Adrenal gland (tissue), 12 donors: Measurements from ENCODE around the gene ZCCHC8. TPM values are rescaled to one million over a fixed set of nuclear protein-coding genes. Genes with fewer than 3 reads are reported as not detected.
"Not testable (repeated sequence)": the region's sequence is repeated elsewhere in the genome, so short reads cannot be mapped to it uniquely, and the experiment has no call there.

Source experiments
- DNase-seq, 7 donors: peaks; one replicate each; pipeline ENCODE4 v3.0.0-alpha.2; 2019 to 2020
- H3K27ac ChIP-seq, 5 donors: fragments of 200-600 bp; sonication (generic) in 4 of 5; 1 replicate in 3 of 5; 2 replicates in 2 of 5; pipeline versions ENCODE4 v1.5.1 to v1.8.0; 2016 to 2020; ENCODE audit warnings: mild to moderate bottlenecking in 1 of 5
- H3K27me3 ChIP-seq: fragments of 200-600 bp; 2 replicates; pipeline ENCODE4 v1.8.0; 2021
- H3K36me3 ChIP-seq, 2 donors: fragments of 200-600 bp; replicated peaks in 1 of 2; 1 replicate in 1 of 2; 2 replicates in 1 of 2; pipeline versions ENCODE4 v1.5.1 to v1.8.0; 2018 to 2022
- H3K4me1 ChIP-seq, 2 donors: fragments of 200-600 bp; replicated peaks in 1 of 2; 1 replicate in 1 of 2; 2 replicates in 1 of 2; pipeline versions ENCODE4 v1.5.1 to v1.8.0; 2018 to 2021
- H3K4me3 ChIP-seq, 4 donors: fragments of 200-600 bp; sonication (generic) in 3 of 4; one replicate each; pipeline ENCODE4 v1.5.1; 2016 to 2018
- H3K9me3 ChIP-seq, 3 donors: fragments of 200-600 bp; sonication (generic) in 1 of 3; replicated peaks in 1 of 3; 1 replicate in 2 of 3; 2 replicates in 1 of 3; pipeline versions ENCODE4 v1.5.1 to v1.8.0; 2016 to 2021
- POLR2A ChIP-seq, 2 donors: fragments of 450-650 bp; IDR thresholded peaks; one replicate each; pipeline ENCODE4 v1.6.1; 2017; ENCODE audit warnings: antibody characterized with exemption in 2 of 2, mild to moderate bottlenecking in 2 of 2, moderate library complexity in 1 of 2
- WGBS, 4 donors: extraction: QIAGEN DNeasy Blood & Tissue Kit in 2 of 4; methylation state at CpG; one replicate each; pipeline versions ENCODE4 v1.1.5 to v1.1.7; 2013 to 2017; 5-methylcytosine and 5-hydroxymethylcytosine counted together
- intact Hi-C, 2 donors: fragments of 100-400 bp; cut with DNase I; formaldehyde crosslinking; loops; one replicate each; pipeline versions ENCODE4 v1.14.1 to v1.15.0; 2022 to 2023
- polyA plus RNA-seq, 3 donors: library from polyadenylated mRNA; stranded (reverse); fragments of 200-250 nt in 2 of 3; fragments of 350-450 nt in 1 of 3; fragmentation: Illumina TruSeq in 1 of 3; extraction: RNeasy Lipid Tissue Mini Kit (QIAGEN cat#74804) in 1 of 3; gene quantifications; one replicate each; pipeline ENCODE4 v1.2.3, GENCODE V29; 2013 to 2014
- total RNA-seq, 9 donors: library from RNA; depleted of rRNA in 4 of 9; stranded (reverse); fragments of >200 nt in 4 of 9; fragments of 120-200 nt in 1 of 9; fragmentation: NEBNext Ultra II Directional in 1 of 9; extraction: Animal tissue kit (Norgen Biotek cat#: 25700) in 1 of 9; gene quantifications; one replicate each; pipeline versions ENCODE4 v1.1.0 to v1.2.4, GENCODE V29; 2013 to 2023
- TF ChIP-seq, protein P1 (sequence below), 6 experiments: fragments of 450-650 bp in 4 of 6; fragments of 200-600 bp in 2 of 6; sonication (generic) in 1 of 6; IDR thresholded peaks; 1 replicate in 5 of 6; 2 replicates in 1 of 6; pipeline versions ENCODE4 v1.5.1 to v1.8.0; 2016 to 2021; ENCODE audit warnings: antibody characterized with exemption in 6 of 6, mild to moderate bottlenecking in 2 of 6, moderate library complexity in 1 of 6
- donor health status: healthy with polysubstance abuse.
- donor health status: Bipolar disorder and iron deficiency.
- donor health status: DM: yes; HTN: yes; CAD: no.
- donor health status: DM: no; HTN: no; CAD: no.
- donor health status: DM: no; HTN: no; CAD: no.
- donor health status: DM: yes; HTN: yes; CAD: no.

Gene ZCCHC8
- total and polyA plus RNA-seq, 12 donors: 10.7 to 55.3 (median 19.3) TPM

DNA sequence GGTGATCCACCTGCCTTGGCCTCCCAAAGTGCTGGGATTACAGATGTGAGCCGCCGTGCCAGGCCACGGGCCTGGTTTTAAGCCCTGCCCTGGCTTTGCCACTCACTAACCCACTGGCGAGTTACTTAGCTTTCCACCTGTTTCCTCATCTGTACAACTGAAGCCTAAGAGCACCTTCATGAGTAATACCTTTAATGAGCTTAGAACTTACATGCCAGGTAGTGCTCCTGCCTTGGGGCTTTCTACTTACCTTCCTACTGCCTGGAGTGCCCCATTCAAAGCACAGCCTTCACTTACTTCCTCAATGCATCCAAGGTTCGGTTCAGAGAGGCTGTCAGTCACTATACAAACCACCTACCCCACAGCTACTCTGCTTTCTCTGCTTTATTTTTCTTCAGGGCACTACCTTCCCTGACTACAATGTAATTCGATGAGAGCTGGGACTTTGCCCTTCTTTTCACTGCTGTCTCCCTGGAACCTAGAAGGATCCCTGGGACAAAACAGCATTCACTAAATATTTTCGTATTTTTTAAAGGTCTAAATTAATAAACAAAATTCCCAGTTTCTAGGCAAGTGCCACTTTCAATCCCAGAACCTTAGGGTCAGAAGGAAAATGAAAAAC is 13.8 kb downstream of the ZCCHC8 start:
- intact Hi-C loops: no loop called here
- WGBS, 4 donors: 96 to 97% (median 97%) methylated on average over 7 of the region's 7 CpGs
- TF ChIP-seq POLR2A (IDR thresholded peaks at IDR 0.05): no peak
- TF ChIP-seq, protein P1, sequence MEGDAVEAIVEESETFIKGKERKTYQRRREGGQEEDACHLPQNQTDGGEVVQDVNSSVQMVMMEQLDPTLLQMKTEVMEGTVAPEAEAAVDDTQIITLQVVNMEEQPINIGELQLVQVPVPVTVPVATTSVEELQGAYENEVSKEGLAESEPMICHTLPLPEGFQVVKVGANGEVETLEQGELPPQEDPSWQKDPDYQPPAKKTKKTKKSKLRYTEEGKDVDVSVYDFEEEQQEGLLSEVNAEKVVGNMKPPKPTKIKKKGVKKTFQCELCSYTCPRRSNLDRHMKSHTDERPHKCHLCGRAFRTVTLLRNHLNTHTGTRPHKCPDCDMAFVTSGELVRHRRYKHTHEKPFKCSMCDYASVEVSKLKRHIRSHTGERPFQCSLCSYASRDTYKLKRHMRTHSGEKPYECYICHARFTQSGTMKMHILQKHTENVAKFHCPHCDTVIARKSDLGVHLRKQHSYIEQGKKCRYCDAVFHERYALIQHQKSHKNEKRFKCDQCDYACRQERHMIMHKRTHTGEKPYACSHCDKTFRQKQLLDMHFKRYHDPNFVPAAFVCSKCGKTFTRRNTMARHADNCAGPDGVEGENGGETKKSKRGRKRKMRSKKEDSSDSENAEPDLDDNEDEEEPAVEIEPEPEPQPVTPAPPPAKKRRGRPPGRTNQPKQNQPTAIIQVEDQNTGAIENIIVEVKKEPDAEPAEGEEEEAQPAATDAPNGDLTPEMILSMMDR (IDR thresholded peaks at IDR 0.05): no peak
- Histone ChIP-seq H3K4me3 (no peak overlapping the region), H3K4me1 (no peaks in the 10 kb centered on the region), H3K27ac (no peak overlapping the region), H3K9me3 (no peaks in the 10 kb centered on the region), H3K36me3 (peaks cover 0 to 83% of the 10 kb centered on the region in 2 donors), H3K27me3 (no peaks in the 10 kb centered on the region)
- DNase-seq: peak in 1 of 7 donors; percentile 2

DNA sequence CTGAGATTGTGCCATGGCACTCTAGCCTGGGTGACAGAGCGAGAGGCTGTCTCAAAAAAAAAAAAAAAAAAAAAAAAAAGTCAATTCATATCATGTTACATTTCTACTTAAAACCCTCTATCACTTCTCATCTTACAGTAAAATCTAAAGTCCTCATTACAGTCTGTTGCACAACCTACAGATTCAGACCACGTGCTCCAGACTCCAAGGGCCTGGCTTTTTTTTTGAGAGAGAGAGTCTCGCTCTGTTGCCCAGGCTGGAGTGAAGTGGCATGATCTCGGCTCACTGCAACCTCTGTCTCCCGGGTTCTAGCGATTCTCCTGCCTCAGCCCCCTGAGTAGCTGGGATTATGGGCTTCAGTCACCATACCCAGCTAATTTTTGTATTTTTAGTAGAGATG is 14.4 kb downstream of the ZCCHC8 start:
- H3K4me3 ChIP-seq, H3K27me3 ChIP-seq, DNase-seq, H3K27ac ChIP-seq, H3K4me1 ChIP-seq, H3K9me3 ChIP-seq, intact Hi-C loops: not testable (repeated sequence)
- WGBS, 4 donors: 93 to 96% (median 94%) methylated on average over 6 of the region's 6 CpGs
- H3K36me3 ChIP-seq: peaks cover 0 to 85% of the 10 kb centered on the region in 2 donors

DNA sequence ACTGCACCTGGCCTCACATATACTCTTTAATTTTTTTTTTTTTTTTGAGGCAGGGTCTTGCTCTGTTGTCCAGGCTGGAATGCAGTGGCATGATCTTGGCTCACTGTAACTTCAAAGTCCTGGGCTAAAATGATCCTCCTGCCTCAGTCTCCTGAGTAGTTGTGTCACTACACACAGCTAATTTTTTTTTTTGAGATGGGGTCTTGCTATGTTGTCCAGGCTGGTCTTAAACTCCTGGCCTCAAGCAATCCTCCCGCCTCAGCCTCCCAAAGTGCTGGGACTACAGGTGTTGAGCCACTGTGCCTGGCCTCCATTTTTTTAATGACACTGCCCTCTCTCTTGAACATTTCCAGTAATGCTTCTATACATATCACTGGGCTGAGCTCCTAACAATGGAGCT is 16.3 kb downstream of the ZCCHC8 start:
- H3K9me3 ChIP-seq: not testable (repeated sequence)

DNA sequence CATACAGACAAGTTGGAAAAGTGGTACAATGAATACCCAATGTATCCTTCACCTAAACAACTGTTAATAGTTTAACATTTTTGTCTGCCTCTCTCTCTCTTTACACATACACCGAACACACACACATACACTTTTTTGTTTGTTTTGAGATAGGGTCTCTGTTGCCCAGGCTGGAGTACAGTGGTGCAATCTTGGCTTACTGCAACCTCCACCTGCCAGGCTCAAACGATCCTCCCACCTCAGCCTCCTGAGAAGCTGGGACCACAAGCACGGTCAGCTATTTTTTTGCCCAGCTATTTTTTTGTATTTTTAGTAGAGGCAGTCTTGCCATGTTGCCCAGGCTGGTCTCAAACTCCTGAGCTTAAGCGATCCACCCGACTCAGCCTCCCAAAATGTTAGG is 16.8 kb downstream of the ZCCHC8 start:
- intact Hi-C loops: no loop called here
- TF ChIP-seq, protein P1 (IDR thresholded peaks at IDR 0.05): no peak
- no peak for TF ChIP-seq POLR2A (IDR thresholded peaks at IDR 0.05)
- DNase-seq: no peak
- Histone ChIP-seq H3K4me3 (no peak overlapping the region), H3K9me3 (no peaks in the 10 kb centered on the region), H3K27ac (no peak overlapping the region), H3K36me3 (peaks cover 0 to 87% of the 10 kb centered on the region in 2 donors), H3K27me3 (no peaks in the 10 kb centered on the region), H3K4me1 (no peaks in the 10 kb centered on the region)
- 85 to 98% (median 93%) methylated on average over 5 of the region's 5 CpGs for WGBS, 4 donors

More for the DNA sequence above, 16.3 kb downstream of the ZCCHC8 start:
- WGBS, 4 donors: 93 to 100% (median 100%) methylated on average over 1 of the region's 1 CpG
- peaks cover 0 to 87% of the 10 kb centered on the region in 2 donors for H3K36me3 ChIP-seq
- H3K27me3 ChIP-seq, H3K27ac ChIP-seq, intact Hi-C loops, DNase-seq, H3K4me1 ChIP-seq, H3K4me3 ChIP-seq: not testable (repeated sequence)

DNA sequence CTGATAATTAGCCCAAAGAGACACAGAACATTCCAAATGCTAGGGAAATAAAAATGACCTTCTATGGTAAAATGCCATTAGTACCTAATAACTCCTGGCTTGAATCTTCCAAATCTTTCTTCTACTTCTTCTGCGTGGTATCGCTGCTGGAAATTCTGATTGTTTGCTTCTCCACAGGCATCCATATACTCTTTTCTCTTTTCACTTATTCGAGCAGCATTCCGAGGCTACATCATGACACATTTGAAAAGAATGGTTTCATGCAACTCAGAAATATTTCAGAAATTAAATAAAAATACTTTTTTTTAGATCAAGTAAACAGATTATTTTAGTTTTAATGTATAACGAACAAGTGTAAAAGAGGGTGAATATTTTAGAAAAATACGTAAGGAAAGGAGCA is 18.9 kb downstream of the ZCCHC8 start:
- no peaks in the 10 kb centered on the region for H3K9me3 ChIP-seq
- H3K4me1 ChIP-seq: no peaks in the 10 kb centered on the region
- DNase-seq: no peak
- TF ChIP-seq POLR2A (IDR thresholded peaks at IDR 0.05): no peak
- TF ChIP-seq, protein P1 (IDR thresholded peaks at IDR 0.05): no peak
- H3K27me3 ChIP-seq: no peaks in the 10 kb centered on the region
- peaks cover 0 to 87% of the 10 kb centered on the region in 2 donors for H3K36me3 ChIP-seq
- no peak overlapping the region for H3K4me3 ChIP-seq
- intact Hi-C loops: no loop called here
- WGBS, 4 donors: 94 to 97% (median 96%) methylated on average over 6 of the region's 6 CpGs
- H3K27ac ChIP-seq: no peak overlapping the region
